Measurements from ENCODE around the gene SATB2. TPM values are rescaled to one million over a fixed set of nuclear protein-coding genes. Genes with fewer than 3 reads are reported as not detected.

The SATB2 gene
- total RNA-seq, 1 donor from 2014 or later: 0.67 TPM

DNA sequence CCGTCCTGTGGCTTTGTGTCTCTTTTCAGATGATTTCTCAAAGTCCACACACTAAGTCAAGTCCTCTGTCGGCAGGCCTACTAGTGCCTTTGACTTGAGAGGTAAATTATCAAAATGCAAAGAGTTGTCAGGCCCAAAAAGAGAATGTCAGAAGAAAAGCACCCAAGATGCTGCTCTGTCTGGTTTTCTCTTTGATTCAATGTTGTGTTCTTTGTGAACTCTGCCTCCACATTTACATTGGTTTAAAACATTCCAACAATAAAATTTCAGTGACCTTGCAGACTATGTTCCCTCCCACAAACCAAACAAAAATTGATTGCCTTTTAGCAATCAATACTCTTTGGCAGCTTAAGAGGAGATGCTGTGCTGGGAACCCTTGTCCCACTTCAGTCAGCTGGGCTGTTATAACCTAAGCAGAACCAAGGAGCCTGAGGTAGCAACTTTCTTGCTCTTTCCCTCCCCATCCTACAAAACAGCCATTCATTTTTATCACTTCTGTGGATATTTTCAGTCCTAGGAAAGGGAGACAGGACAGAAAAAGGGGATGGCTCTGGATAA lies 19.6 kb upstream of the SATB2 start:
- no peak for ATAC-seq (ENCODE audit: low read depth)
- H3K4me3 Mint-ChIP-seq: no peak overlapping the region
- no peaks in the 10 kb centered on the region for H3K4me1 Mint-ChIP-seq
- ChIA-PET POLR2A (no interaction called here), CTCF (interaction anchor here (1.7 kb wide), 1 partner anchor 11 kb away, joined by 3 read pairs; no protein-coding TSS in a partner anchor)
- intact Hi-C loops (cut with micrococcal nuclease): no loop called here
- H3K9me3 Mint-ChIP-seq: no peaks in the 10 kb centered on the region
- H3K27ac Mint-ChIP-seq: no peak overlapping the region
- TF ChIP-seq CTCF (IDR thresholded peaks at IDR 0.05): no peak
- peaks cover 40% of the 10 kb centered on the region for H3K27me3 Mint-ChIP-seq
- no peak for DNase-seq
- H3K36me3 Mint-ChIP-seq (ENCODE audit: low read depth): no peaks in the 10 kb centered on the region

- ChIA-PET POLR2A (no interaction called here), CTCF (no interaction called here)
- H3K36me3 Mint-ChIP-seq (ENCODE audit: low read depth): no peaks in the 10 kb centered on the region
- H3K9me3 Mint-ChIP-seq: peaks cover 3% of the 10 kb centered on the region
- no peak overlapping the region for H3K4me3 Mint-ChIP-seq
- peaks cover 2% of the 10 kb centered on the region for H3K4me1 Mint-ChIP-seq
- no peak for TF ChIP-seq CTCF (IDR thresholded peaks at IDR 0.05)
- peaks cover 67% of the 10 kb centered on the region for H3K27me3 Mint-ChIP-seq
- intact Hi-C loops (cut with micrococcal nuclease): no loop called here
- ATAC-seq (ENCODE audit: low read depth) (no peak), DNase-seq (no peak)
- H3K27ac Mint-ChIP-seq: no peak overlapping the region
Observed at GRCh38 chr2:199471443-199472057, 13.8 kb upstream of the SATB2 start.

GRCh38 chr2:199470672-199471442 lies 13.1 kb upstream of the SATB2 start:
- H3K27ac Mint-ChIP-seq: no peak overlapping the region
- intact Hi-C loops (cut with micrococcal nuclease): no loop called here

DNA sequence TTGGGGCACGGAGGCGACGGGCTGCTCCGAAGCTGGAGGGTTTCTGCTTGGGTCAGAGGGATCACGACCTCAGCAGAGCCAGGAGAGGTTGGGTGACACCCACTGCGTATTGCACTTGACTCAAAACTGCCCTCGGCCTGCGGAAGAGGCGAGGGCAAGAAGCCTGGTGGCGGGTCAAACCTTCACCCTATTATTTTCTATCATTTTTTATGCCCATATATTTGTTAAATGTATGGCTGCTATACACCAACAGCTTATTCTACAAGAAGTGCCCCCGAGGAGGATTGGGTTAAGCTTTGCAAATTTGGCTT lies 12.6 kb upstream of the SATB2 start:
- intact Hi-C loops (cut with micrococcal nuclease): no loop called here
- Mint-ChIP-seq H3K36me3 (ENCODE audit: low read depth) (no peaks in the 10 kb centered on the region), H3K4me3 (no peak overlapping the region), H3K27ac (no peak overlapping the region), H3K27me3 (peaks cover 73% of the 10 kb centered on the region), H3K4me1 (peaks cover 2% of the 10 kb centered on the region), H3K9me3 (peaks cover 3% of the 10 kb centered on the region)
- DNase-seq (no peak), ATAC-seq (ENCODE audit: low read depth) (no peak)
- POLR2A ChIA-PET: interaction anchor here (1.5 kb wide), 1 partner anchor 12 kb away, joined by 3 read pairs; no protein-coding TSS in a partner anchor
- CTCF ChIA-PET: no interaction called here
- TF ChIP-seq CTCF (IDR thresholded peaks at IDR 0.05): no peak

More at GRCh38 chr2:199470672-199471442, 13.1 kb upstream of the SATB2 start:
- Mint-ChIP-seq H3K4me3 (no peak overlapping the region), H3K27me3 (peaks cover 73% of the 10 kb centered on the region), H3K36me3 (ENCODE audit: low read depth) (no peaks in the 10 kb centered on the region), H3K4me1 (peaks cover 2% of the 10 kb centered on the region), H3K9me3 (peaks cover 3% of the 10 kb centered on the region)
- ATAC-seq (ENCODE audit: low read depth) (no peak), DNase-seq (no peak)
- CTCF ChIA-PET: no interaction called here
- TF ChIP-seq CTCF (IDR thresholded peaks at IDR 0.05): no peak
- POLR2A ChIA-PET: interaction anchor here (1.5 kb wide), 1 partner anchor 12 kb away, joined by 3 read pairs; no protein-coding TSS in a partner anchor
